Lung (tissue), 12 donors: ENCODE measurements around the gene FAM168B. TPM values are rescaled to one million over a fixed set of nuclear protein-coding genes. Genes with fewer than 3 reads are reported as not detected.

Source experiments
- ATAC-seq: fragments of 200-7000 bp; cut with Tn5 transposase; one replicate; pipeline ENCODE4 v1.9.1; 2020; ENCODE audit warnings: moderate number of reproducible peaks; ENCODE audit not compliant: insufficient read depth, low FRiP score
- DNase-seq, 3 donors: peaks; one replicate each; pipeline ENCODE4 v3.0.0-alpha.2; 2013 to 2017
- H3K27ac ChIP-seq, 2 donors: one replicate each; pipeline ENCODE4 v1.5.1; 2013; ENCODE audit warnings: mild to moderate bottlenecking in 2 of 2, moderate library complexity in 2 of 2, control low read depth in 1 of 2, inconsistent platforms in 1 of 2, low read depth in 1 of 2, low read length in 1 of 2
- H3K27me3 ChIP-seq, 3 donors: one replicate each; pipeline ENCODE4 v1.5.1; 2013; ENCODE audit warnings: low read length in 2 of 3; ENCODE audit not compliant: control insufficient read depth in 3 of 3, insufficient read depth in 3 of 3
- H3K36me3 ChIP-seq, 4 donors: one replicate each; pipeline ENCODE4 v1.5.1; 2013; ENCODE audit warnings: low read length in 4 of 4, mild to moderate bottlenecking in 1 of 4, moderate library complexity in 1 of 4; ENCODE audit not compliant: control insufficient read depth in 4 of 4, insufficient read depth in 4 of 4
- H3K4me1 ChIP-seq, 5 donors: one replicate each; pipeline ENCODE4 v1.5.1; 2013; ENCODE audit warnings: low read length in 5 of 5, mild to moderate bottlenecking in 2 of 5, moderate library complexity in 1 of 5; ENCODE audit not compliant: control insufficient read depth in 5 of 5, insufficient read depth in 5 of 5
- H3K4me3 ChIP-seq: one replicate; pipeline ENCODE4 v1.5.1; 2013; ENCODE audit warnings: mild to moderate bottlenecking, control low read depth, moderate library complexity
- H3K9ac ChIP-seq, 2 donors: one replicate each; pipeline ENCODE4 v1.5.1; 2013; ENCODE audit warnings: low read length in 2 of 2, control low read depth in 1 of 2; ENCODE audit not compliant: insufficient read depth in 1 of 2
- H3K9me3 ChIP-seq, 4 donors: one replicate each; pipeline ENCODE4 v1.5.1; 2013; ENCODE audit warnings: low read length in 3 of 4, mild to moderate bottlenecking in 1 of 4, moderate library complexity in 1 of 4; ENCODE audit not compliant: control insufficient read depth in 4 of 4, insufficient read depth in 3 of 4
- WGBS, 2 donors: extraction: QIAGEN DNeasy Blood & Tissue Kit; methylation state at CpG; one replicate each; pipeline ENCODE4 v1.1.7; 2013; 5-methylcytosine and 5-hydroxymethylcytosine counted together
- polyA plus RNA-seq, 2 donors: library from polyadenylated mRNA; stranded (reverse); fragments of 200-250 nt; gene quantifications; one replicate each; pipeline ENCODE4 v1.2.1, GENCODE V29; 2013
- total RNA-seq, 2 donors: library from RNA; depleted of rRNA in 1 of 2; stranded (reverse); fragments of >200 nt in 1 of 2; gene quantifications; one replicate each; pipeline ENCODE4 v1.2.1, GENCODE V29; 2014 to 2021
- TF ChIP-seq, protein P1 (sequence below): IDR thresholded peaks from 2 replicates; pipeline ENCODE4 v1.5.1; 2012; ENCODE audit warnings: mild to moderate bottlenecking; ENCODE audit errors: control extremely low read depth, extremely low read depth
- donor health status: control.
- donor health status: control.
- donor health status: Bipolar disorder and iron deficiency.
- donor health status: healthy.
- donor health status: DM: yes; HTN: yes; CAD: no.

Gene FAM168B
- total and polyA plus RNA-seq, 4 donors: 20.4 to 79.7 (median 40.1) TPM

DNA sequence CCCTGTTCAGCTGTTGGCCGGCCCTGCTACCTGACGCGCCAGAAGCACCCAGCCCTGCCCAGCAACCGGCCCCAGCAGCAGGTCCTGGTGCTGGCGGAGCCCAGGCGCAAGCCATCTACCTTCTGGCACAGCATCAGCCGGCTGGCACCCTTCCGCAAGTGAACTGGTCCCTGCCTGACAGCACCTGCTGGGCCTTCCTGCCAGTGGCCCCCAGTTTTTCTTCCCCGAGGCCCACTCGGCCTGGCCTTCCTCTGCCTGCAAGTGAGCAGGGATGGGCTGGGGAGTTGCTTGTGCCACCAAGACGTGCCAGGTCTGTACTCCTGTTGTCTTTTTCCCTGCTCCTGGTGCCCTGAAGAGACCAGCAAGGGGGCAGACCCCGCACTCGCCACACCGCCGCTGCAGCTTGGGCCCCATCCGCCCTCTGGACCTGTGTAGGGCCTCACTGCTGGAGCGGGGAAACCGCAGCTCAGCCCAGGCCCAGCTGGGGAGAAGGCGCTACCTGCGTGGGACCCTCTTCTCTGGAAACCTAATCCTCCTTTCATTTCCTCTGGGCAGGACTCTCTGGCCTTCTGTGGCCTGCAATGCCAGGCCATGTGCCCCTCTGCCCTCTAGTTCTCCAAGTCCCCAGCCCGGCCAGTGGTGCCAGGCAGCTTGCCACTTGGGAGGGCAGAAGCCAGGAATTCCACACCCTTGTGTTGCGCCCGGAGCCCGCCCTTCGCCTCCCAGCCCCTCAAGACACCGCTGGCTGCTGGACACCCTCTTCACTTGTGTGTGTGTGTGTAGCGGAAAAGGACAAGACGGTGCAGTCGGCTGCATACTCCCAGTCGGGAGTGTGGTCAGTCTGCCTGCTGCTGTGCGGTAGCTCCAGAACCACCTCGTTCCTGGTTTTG lies 47.0 kb downstream of the FAM168B start:
- Histone ChIP-seq H3K4me1 (peaks cover 0 to 1% (median 0%) of the 10 kb centered on the region in 5 donors), H3K27me3 (peaks cover 0 to 3% (median 0%) of the 10 kb centered on the region in 3 donors), H3K4me3 (no peak overlapping the region), H3K36me3 (peaks cover 10 to 41% (median 17%) of the 10 kb centered on the region in 4 donors), H3K27ac (no peak overlapping the region), H3K9me3 (no peaks in the 10 kb centered on the region), H3K9ac (no peak overlapping the region)
- WGBS, 2 donors: 93 to 94% methylated on average over 32 of the region's 32 CpGs
- TF ChIP-seq, protein P1, sequence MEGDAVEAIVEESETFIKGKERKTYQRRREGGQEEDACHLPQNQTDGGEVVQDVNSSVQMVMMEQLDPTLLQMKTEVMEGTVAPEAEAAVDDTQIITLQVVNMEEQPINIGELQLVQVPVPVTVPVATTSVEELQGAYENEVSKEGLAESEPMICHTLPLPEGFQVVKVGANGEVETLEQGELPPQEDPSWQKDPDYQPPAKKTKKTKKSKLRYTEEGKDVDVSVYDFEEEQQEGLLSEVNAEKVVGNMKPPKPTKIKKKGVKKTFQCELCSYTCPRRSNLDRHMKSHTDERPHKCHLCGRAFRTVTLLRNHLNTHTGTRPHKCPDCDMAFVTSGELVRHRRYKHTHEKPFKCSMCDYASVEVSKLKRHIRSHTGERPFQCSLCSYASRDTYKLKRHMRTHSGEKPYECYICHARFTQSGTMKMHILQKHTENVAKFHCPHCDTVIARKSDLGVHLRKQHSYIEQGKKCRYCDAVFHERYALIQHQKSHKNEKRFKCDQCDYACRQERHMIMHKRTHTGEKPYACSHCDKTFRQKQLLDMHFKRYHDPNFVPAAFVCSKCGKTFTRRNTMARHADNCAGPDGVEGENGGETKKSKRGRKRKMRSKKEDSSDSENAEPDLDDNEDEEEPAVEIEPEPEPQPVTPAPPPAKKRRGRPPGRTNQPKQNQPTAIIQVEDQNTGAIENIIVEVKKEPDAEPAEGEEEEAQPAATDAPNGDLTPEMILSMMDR: no peak
- ATAC-seq: no peak
- DNase-seq: no peak

DNA sequence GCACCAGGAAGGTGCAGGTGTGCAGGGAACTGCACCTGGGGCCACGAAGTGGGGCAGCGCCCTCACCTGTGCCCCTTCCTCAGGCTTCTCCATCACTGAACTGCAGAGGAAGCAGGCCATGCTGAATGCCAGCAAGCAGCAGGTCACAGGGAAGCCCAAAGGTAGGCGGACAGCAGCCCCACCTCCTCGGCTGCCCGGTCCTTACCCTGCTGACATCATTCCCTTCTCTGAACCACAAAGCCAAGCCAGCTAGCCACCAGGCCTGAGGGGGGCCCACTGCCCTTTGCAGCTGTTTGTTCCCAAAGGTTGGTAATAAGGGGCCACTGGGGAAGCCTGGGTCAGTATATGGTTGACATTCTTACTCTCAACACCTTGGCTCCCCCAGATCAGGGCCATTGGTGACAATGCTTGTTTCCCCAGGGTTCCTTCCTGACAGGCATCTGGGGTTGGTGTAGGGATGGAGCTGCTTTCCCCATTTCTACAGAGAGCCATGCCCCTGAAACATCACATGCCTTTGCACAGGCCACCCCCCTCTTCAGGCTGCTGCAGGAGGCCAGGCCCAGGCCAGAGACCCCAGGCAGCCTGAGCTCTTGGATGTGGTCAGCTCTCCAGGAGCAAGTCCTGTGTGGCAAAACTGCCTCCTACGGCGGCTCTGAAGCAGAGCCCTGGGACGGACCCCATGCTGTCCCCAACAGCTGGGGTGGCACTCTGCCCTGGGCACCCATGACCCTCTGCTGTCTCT lies 47.8 kb downstream of the FAM168B start:
- H3K27me3 ChIP-seq: peaks cover 0 to 10% (median 4%) of the 10 kb centered on the region in 3 donors
- peaks cover 7 to 35% (median 12%) of the 10 kb centered on the region in 4 donors for H3K36me3 ChIP-seq
- TF ChIP-seq, protein P1: no peak
- no peak overlapping the region for H3K27ac ChIP-seq
- no peak overlapping the region for H3K4me3 ChIP-seq
- 92 to 95% methylated on average over 8 of the region's 8 CpGs for WGBS, 2 donors
- H3K4me1 ChIP-seq: peaks cover 0 to 3% (median 0%) of the 10 kb centered on the region in 5 donors
- DNase-seq (no peak), ATAC-seq (no peak)
- H3K9me3 ChIP-seq: no peaks in the 10 kb centered on the region
- H3K9ac ChIP-seq: no peak overlapping the region

DNA sequence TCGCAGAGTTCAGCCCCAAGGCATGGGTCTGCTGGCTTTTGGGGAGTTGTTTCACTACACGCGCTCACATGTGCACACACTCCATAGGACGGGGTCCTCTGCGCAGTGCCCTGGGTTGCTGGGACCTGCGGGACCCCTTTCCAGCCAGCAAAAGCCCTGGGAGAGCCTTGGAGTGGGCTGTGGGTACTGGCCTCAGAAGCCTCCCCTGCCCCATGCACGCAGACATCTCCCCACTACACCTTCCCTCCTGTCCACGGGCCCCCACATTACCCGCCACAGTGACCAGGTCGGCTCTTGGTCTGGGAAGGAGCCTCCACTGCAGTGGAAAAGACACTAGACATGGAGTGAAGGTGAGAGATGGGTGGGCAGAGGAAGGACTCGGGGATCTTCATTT lies 48.5 kb downstream of the FAM168B start:
- ATAC-seq (no peak), DNase-seq (no peak)
- Histone ChIP-seq H3K9me3 (no peaks in the 10 kb centered on the region), H3K27ac (no peak overlapping the region), H3K9ac (no peak overlapping the region), H3K4me1 (peaks cover 0 to 8% (median 5%) of the 10 kb centered on the region in 5 donors), H3K4me3 (no peak overlapping the region), H3K27me3 (peaks cover 0 to 16% (median 7%) of the 10 kb centered on the region in 3 donors), H3K36me3 (peaks cover under 1 to 30% (median 6%) of the 10 kb centered on the region in 4 donors)
- TF ChIP-seq, protein P1: no peak
- WGBS, 2 donors: 94 to 97% methylated on average over 11 of the region's 11 CpGs
